Retinal pigment epithelial cell (primary cell): ENCODE results near the gene TSHZ2.
"Not testable (repeated sequence)": the region's sequence is repeated elsewhere in the genome, so short reads cannot be mapped to it uniquely, and the experiment has no call there.

Experiments
- DNase-seq: peaks from one replicate; pipeline ENCODE4 v3.0.0-alpha.2; 2010; ENCODE audit warnings: low read depth
- H3K4me3 ChIP-seq: 2 replicates; pipeline ENCODE4 v1.5.1; 2011; ENCODE audit warnings: mild to moderate bottlenecking, low read length, control low read depth, moderate library complexity
- TF ChIP-seq, protein P1 (sequence below): conservative IDR thresholded peaks from 2 replicates; pipeline ENCODE4 v1.5.1; 2011; ENCODE audit warnings: low read depth, low read length, control low read depth, inconsistent platforms

TSHZ2 gene

DNA sequence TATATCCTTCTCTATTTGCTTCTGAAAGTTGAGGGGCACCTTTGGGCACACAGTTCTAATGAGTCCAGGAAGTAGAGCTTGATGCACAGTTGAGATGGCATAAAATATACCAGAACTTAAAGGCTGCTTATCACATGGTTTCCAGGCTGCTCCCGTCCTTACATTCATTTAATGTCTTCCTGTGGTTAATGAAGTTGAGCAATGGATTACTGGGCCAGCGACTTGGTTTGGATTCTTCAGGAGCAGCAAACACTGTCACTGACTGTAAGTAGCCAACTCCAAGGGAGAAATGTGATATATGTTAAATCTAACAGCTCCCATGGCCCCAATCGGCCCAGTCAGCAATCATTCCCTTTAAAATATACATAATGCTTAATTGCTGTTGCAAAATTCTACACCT lies 9.0 kb upstream of the TSHZ2 start:
- no peak for DNase-seq
- H3K4me3 ChIP-seq, result no peak overlapping the region
- TF ChIP-seq, protein P1, sequence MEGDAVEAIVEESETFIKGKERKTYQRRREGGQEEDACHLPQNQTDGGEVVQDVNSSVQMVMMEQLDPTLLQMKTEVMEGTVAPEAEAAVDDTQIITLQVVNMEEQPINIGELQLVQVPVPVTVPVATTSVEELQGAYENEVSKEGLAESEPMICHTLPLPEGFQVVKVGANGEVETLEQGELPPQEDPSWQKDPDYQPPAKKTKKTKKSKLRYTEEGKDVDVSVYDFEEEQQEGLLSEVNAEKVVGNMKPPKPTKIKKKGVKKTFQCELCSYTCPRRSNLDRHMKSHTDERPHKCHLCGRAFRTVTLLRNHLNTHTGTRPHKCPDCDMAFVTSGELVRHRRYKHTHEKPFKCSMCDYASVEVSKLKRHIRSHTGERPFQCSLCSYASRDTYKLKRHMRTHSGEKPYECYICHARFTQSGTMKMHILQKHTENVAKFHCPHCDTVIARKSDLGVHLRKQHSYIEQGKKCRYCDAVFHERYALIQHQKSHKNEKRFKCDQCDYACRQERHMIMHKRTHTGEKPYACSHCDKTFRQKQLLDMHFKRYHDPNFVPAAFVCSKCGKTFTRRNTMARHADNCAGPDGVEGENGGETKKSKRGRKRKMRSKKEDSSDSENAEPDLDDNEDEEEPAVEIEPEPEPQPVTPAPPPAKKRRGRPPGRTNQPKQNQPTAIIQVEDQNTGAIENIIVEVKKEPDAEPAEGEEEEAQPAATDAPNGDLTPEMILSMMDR, result no peak

DNA sequence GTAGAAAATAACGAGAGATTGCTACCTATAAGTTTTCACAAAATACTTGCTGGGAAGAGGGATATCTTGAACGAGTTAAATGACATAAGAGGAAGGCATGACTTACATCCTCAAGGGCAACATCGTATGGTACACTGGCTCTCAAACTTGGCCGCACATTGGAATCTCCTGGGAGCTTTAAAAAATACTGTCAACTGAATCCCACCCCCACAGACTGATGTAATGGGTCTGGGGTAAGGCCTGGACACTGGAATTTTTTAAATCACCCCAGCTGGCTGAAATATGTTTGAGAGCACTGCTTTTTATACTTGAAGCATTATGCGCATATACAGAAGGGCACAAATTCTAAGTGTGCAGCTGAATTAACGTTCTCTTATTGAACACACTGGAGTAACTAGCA lies 8.0 kb upstream of the TSHZ2 start:
- no peak for DNase-seq
- TF ChIP-seq, protein P1, result no peak
- H3K4me3 ChIP-seq, result no peak overlapping the region

DNA sequence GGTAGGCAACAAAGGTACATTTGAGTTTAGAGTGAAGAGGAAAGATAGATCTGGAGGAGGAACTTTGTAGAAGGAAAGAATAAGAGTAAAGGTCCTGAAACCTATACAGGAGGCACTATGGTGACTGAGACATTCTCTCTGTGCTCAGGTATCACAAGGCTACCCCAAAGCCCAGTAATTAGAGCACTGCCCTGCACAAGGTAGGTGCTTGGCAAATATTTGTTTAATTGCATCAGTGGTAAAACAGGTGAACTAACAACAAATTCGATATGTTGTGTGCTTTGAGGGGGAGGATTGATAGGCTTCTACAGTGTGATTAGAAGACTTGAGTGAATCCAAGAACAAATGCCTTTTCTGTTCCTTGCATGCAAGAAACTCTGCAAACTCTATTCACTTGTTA lies 6.8 kb upstream of the TSHZ2 start:
- no peak overlapping the region for H3K4me3 ChIP-seq
- DNase-seq, result no peak
- TF ChIP-seq, protein P1, result no peak

DNA sequence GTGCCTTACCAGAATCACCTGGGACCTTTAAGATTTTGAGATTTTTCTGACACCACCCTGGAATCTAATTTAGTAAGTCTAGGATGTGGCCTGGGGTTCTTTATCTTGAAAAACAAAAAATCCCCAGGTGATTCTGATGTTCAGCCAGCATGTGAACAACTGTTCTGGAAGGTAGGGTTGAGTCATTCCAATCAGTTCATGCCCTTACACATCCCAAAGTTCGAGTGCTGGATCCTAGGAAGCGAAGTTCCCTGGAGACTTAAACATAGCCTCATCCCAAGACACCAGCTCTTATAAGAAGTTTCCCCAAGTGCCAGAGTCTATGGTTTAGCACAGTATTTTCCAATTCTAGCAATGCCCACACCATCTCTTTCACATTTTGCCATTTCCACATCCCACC lies 6.3 kb upstream of the TSHZ2 start:
- TF ChIP-seq, protein P1, result no peak
- no peak overlapping the region for H3K4me3 ChIP-seq
- DNase-seq, result no peak

DNA sequence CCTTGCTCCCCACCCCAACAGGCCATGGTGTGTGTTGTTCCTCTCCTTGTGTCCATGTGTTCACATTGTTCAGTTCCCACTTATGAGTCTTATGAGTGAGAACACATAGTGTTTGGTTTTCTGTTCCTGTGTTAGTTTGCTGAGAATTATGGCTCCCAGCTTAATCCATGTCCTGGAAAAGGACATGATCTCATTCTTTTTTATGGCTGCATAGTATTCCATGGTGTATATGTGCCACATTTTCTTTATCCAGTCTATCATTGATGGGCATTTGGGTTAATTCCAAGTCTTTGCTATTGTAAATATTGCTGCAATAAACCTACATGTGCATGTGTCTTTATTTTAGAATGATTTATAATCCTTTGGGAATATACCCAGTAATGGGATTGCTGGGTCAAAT lies 5.6 kb upstream of the TSHZ2 start:
- H3K4me3 ChIP-seq, result not testable (repeated sequence)

DNA sequence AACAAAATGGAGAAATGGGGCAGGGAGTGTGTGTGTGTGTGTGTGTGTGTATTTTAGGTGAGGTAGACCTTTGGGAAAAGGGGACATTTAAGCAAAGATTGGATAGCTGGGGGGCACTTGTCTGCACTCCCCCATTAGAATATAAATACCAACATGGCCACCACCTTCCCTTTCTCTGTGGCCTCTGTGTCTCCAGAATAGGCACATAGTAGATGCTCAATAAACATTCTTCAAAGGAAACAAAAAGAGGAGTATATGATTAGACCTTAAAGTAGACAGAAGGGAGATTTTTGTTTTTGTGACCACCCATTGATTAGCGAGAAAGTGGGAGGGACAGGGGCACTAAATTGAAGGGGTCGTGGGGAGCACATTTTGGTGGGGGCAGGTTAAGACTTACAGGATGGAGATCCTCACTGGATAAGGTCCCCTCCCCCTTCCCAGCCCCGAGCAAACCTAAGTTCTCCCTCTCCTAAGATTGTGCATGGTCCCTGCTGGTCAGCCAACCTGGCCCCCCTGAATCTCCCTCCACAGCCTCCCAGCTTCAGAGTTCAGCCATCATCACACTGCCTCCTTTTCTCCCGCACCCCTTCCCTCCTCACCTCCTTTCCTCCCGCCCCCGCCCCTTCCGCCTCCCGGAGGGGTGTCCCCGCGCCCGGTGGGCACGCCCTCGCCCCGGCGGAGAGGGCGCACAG lies 514 bp upstream of the TSHZ2 start:
- H3K4me3 ChIP-seq, result peak overlapping the region; percentile 78

More for the DNA sequence above, 5.6 kb upstream of the TSHZ2 start:
- not testable (repeated sequence) for DNase-seq

DNA sequence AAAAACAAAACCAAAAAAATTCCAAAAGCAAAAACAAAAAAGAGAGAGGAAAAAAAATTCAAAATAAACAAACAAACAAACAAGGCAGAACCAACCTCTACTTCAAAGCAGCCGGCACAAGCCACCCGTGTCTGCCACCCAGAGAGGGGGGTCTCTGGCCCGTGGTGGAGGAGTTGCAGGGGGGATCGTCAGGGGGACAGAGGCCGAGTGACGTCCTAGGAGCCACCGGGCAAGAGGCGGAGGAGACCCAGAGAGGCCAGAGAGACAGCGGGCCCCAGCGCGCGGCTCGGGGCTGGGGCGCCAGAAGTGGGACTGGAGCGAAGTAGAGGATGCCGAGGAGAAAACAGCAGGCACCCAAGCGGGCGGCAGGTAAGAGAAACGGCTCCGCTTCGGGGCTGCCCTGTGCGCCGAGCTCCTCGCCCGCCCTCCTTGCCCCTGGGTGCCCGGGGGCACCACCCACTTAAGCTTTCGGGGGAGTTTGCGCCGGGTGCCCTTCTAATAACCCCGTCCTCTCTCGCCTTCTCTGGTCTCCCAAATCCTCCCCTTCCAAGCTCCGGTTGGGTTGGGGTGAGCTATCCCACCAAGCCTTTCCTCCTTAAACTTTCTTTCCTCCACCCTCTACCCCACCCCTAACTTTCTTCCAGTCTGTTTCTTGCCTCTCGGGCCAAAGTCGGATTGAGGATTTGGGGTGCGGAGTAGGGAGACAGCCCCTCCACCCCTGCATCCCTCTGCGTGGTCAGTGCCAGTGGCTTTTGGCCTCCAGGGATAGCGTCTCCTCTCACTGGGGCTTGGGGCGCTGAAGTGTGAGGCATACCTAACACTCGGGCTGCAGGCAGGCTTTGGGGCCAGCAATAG lies 1.0 kb downstream of the TSHZ2 start:
- H3K4me3 ChIP-seq, result peak overlapping the region; percentile 78
- TF ChIP-seq, protein P1, result no peak
- no peak for DNase-seq

More for the DNA sequence above, 514 bp upstream of the TSHZ2 start:
- no peak for DNase-seq
- TF ChIP-seq, protein P1, result no peak
